Measurements from ENCODE around the gene NELFE. TPM values are rescaled to one million over a fixed set of nuclear protein-coding genes. Genes with fewer than 3 reads are reported as not detected.
"Not testable (repeated sequence)": the region's sequence is repeated elsewhere in the genome, so short reads cannot be mapped to it uniquely, and the experiment has no call there.

NELFE gene, protein sequence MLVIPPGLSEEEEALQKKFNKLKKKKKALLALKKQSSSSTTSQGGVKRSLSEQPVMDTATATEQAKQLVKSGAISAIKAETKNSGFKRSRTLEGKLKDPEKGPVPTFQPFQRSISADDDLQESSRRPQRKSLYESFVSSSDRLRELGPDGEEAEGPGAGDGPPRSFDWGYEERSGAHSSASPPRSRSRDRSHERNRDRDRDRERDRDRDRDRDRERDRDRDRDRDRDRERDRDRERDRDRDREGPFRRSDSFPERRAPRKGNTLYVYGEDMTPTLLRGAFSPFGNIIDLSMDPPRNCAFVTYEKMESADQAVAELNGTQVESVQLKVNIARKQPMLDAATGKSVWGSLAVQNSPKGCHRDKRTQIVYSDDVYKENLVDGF
- 10 to 100 TPM; 53.2 to 88.2 (median 83.4) TPM for total RNA-seq

DNA sequence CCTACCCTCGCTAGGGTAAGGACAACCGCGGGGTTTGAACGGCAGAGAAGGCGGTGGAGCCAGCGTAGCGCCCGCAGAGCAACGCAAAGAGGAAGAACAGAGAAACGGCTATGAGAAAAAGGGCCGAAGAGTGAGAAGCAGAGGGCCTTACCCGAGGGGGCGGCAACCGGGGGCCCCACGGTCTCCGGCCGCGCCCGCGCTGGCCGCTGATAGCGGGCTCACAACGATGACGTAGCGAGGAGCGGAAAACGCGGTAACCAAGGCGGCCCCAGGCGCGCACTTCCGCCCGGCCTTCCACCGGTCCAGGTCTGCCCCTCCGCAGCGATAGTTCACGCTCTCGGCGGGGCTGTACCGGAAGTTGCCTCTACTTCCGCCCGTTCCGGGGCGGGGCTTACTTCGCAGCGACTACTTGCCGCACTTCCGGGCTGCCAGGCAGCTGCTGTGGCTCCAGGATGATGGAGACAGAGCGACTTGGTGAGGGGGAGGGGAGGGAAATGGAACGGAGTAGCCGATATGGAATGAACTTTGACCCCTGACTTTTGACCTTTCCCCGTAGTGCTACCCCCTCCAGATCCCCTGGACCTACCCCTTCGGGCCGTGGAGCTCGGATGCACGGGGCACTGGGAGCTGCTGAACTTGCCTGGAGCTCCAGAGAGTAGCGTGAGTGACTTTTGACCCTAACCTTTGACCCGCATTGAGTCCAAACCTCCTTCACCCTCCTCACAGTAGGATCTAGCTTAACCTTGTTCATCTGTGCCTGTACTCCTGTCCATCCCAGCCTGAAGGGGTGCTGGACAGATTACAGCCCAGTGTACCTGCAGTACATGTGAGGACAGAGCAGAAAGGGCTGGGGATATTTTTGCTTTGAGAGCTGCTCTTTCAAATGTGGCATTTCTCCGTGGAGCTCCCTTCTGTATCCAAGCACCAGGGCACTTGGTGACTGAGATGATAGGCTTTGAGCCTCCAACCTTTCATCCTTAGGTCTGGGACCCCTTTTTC is at the start of gene NELFE, which contains the start of gene SKIC2:
Gene NELFE, minus strand, starts transcription at position 231 of the 999 bp plus-strand sequence. CDS start 525 bp downstream, outside the sequence.
Gene SKIC2, plus strand, starts transcription at position 435 of the 999 bp plus-strand sequence. Its CDS starts 18 bp downstream, at position 453.
- TF ChIP-seq POLR2A (IDR thresholded peaks at IDR 0.05): peak in 1 of 2 donors; percentile 22
- TF ChIP-seq CTCF (IDR thresholded peaks at IDR 0.05): no peak
- DNase-seq (ENCODE audit: low spot score in 2 of 2): peak; percentile 96 to 100
- 0 to 1% methylated on average over 59 of the region's 59 CpGs for WGBS, 2 donors
- peak within 1 kb of the TSS; percentile 69 for H3K4me3 ChIP-seq (ENCODE audit: low read depth, poor library complexity, severe bottlenecking)
- intact Hi-C loops (cut with DNase I; ENCODE audit: low total_unique reads): no loop called here

- WGBS, 2 donors: no CpG with 5 or more reads among the region's 24 CpGs
- intact Hi-C loops (cut with DNase I; ENCODE audit: low total_unique reads); H3K4me3 ChIP-seq (ENCODE audit: low read depth, poor library complexity, severe bottlenecking); DNase-seq (ENCODE audit: low spot score in 2 of 2): not testable (repeated sequence)
Observed at GRCh38 chr6:32008037-32008436, 49.3 kb upstream of the NELFE start.

- H3K4me3 ChIP-seq (ENCODE audit: low read depth, poor library complexity, severe bottlenecking); intact Hi-C loops (cut with DNase I; ENCODE audit: low total_unique reads): not testable (repeated sequence)
- peak in 1 of 2 donors; percentile 15 for DNase-seq (ENCODE audit: low spot score in 2 of 2)
- WGBS, 2 donors: 72 to 78% methylated on average over 5 to 12 of the region's 12 CpGs
Observed at GRCh38 chr6:32007086-32007485, 48.3 kb upstream of the NELFE start.

DNA sequence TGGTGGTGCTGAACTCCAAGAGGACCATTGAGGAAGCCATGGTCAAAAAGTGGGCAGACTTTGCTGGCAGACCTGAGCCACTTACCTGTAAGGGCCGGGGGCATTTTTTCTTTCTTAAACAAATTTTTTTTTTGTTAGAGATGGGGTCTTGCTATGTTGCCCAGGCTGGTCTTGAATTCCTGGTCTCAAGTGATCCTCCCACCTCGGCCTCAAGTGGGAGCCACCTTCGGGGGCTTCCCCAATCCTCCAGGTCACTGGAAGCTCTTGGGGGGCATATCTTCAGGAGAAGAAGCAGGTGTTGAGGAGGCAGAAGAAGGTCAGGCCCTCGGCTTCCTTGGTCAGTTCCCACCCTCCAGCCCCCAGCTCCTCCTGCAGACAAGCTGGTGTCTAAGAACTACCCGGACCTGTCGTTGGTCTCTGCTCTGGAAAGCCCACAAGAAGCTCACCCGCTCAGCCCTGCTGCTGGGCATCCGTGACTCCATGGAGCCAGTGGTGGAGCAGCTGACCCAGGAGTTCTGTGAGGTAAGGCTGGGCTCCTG is 47.3 kb upstream of the NELFE start:
- DNase-seq (ENCODE audit: low spot score in 2 of 2): peak in 1 of 2 donors; percentile 7
- 84 to 85% methylated on average over 8 of the region's 8 CpGs for WGBS, 2 donors
- intact Hi-C loops (cut with DNase I; ENCODE audit: low total_unique reads); H3K4me3 ChIP-seq (ENCODE audit: low read depth, poor library complexity, severe bottlenecking): not testable (repeated sequence)

GRCh38 chr6:32005538-32005880 is 46.7 kb upstream of the NELFE start:
- not testable (repeated sequence) for DNase-seq (ENCODE audit: low spot score in 2 of 2)

GRCh38 chr6:32004864-32005537 is 46.2 kb upstream of the NELFE start:
- 55 to 70% methylated on average over 9 of the region's 13 CpGs for WGBS, 2 donors
- H3K4me3 ChIP-seq (ENCODE audit: low read depth, poor library complexity, severe bottlenecking); intact Hi-C loops (cut with DNase I; ENCODE audit: low total_unique reads): not testable (repeated sequence)
- peak in 1 of 2 donors; percentile 37 for DNase-seq (ENCODE audit: low spot score in 2 of 2)

More at GRCh38 chr6:32005538-32005880, 46.7 kb upstream of the NELFE start:
- intact Hi-C loops (cut with DNase I; ENCODE audit: low total_unique reads); H3K4me3 ChIP-seq (ENCODE audit: low read depth, poor library complexity, severe bottlenecking): not testable (repeated sequence)
- WGBS, 2 donors: 67 to 71% methylated on average over 8 to 9 of the region's 9 CpGs

DNA sequence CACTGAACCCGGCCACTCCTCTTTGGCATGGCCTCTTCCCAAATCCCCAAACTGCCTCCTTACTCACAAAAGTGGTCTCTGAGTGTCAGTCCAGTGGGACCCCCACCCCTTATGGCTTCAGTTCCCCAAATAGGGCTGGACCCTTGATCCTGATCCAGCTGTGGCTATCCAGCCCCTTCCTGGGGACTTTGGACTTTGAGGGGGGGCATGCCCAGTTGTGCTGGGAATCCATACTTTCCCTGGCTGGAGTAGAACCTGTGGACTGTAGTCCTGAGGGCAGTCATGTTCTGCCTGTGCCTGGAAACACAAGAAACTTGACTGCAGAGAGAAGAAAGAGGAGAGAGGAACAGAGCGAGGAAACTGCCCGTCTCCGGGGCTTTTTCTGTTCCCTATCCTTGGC is 45.6 kb upstream of the NELFE start:
- 70 to 74% methylated on average over 3 to 4 of the region's 4 CpGs for WGBS, 2 donors
- DNase-seq (ENCODE audit: low spot score in 2 of 2): peak in 1 of 2 donors; percentile 23
- intact Hi-C loops (cut with DNase I; ENCODE audit: low total_unique reads); H3K4me3 ChIP-seq (ENCODE audit: low read depth, poor library complexity, severe bottlenecking): not testable (repeated sequence)

DNA sequence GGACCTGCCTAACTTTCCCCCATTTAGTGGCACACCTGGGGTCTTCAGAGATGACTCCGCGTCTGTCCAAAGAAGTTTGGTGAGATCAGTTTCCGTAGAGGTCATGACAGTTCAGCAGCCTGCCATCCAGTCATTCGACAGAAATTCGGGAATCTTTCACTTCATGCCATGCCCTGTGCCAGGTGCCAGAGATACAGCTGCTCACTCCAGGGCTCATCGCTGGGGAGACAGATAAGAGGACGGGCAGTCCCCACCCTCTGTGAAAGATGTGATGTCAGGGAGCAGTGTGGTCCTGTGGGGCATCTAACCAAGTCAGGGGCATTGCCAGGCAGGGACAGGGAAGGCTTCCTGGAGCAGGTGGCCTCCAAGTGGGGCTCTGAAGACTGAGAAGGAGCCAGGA is 44.5 kb upstream of the NELFE start:
- H3K4me3 ChIP-seq (ENCODE audit: low read depth, poor library complexity, severe bottlenecking); DNase-seq (ENCODE audit: low spot score in 2 of 2); intact Hi-C loops (cut with DNase I; ENCODE audit: low total_unique reads): not testable (repeated sequence)
- WGBS, 2 donors: no CpG with 5 or more reads among the region's 7 CpGs

- WGBS, 2 donors: no CpG with 5 or more reads among the region's 15 CpGs
- DNase-seq (ENCODE audit: low spot score in 2 of 2); intact Hi-C loops (cut with DNase I; ENCODE audit: low total_unique reads); H3K4me3 ChIP-seq (ENCODE audit: low read depth, poor library complexity, severe bottlenecking): not testable (repeated sequence)
Observed at GRCh38 chr6:32002546-32003268, 43.9 kb upstream of the NELFE start.

- intact Hi-C loops (cut with DNase I; ENCODE audit: low total_unique reads); H3K4me3 ChIP-seq (ENCODE audit: low read depth, poor library complexity, severe bottlenecking): not testable (repeated sequence)
- 98 to 100% methylated on average over 1 to 5 of the region's 6 CpGs for WGBS, 2 donors
- peak in 1 of 2 donors; percentile 23 for DNase-seq (ENCODE audit: low spot score in 2 of 2)
Observed at GRCh38 chr6:31996385-31996784, 37.6 kb upstream of the NELFE start.

GRCh38 chr6:31994421-31994820 is 35.6 kb upstream of the NELFE start:
- DNase-seq (ENCODE audit: low spot score in 2 of 2): peak in 1 of 2 donors; percentile 83
- WGBS, 2 donors: no CpG with 5 or more reads among the region's 14 CpGs
- H3K4me3 ChIP-seq (ENCODE audit: low read depth, poor library complexity, severe bottlenecking); intact Hi-C loops (cut with DNase I; ENCODE audit: low total_unique reads): not testable (repeated sequence)

DNA sequence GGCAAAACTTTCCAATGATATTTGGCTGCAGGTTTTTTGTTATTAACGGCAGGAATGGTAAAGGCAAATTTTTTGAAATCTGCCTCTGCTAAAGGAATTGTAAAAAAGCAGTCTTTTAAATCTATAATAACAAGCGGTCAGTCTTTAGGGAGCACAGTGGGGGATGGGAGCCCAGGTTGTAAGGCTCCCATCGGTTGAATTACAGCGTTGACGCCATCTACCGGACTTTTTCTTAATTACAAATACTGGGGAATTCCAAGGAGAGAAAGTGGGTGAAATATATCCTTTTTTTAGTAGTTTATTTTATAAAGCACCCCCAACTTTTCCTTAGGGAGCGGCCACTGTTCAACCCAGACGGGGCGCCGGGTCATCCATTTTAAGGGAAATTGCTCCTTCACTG is 30.6 kb upstream of the NELFE start:
- WGBS, 2 donors: no CpG with 5 or more reads among the region's 10 CpGs
- DNase-seq (ENCODE audit: low spot score in 2 of 2); H3K4me3 ChIP-seq (ENCODE audit: low read depth, poor library complexity, severe bottlenecking); intact Hi-C loops (cut with DNase I; ENCODE audit: low total_unique reads): not testable (repeated sequence)

Data from lower leg skin (tissue), 4 donors.